CD4-positive, alpha-beta T cell treated with Interleukin-4 for 4 hours (primary cell): Measurements from ENCODE around the gene C9orf43.

Experiments used
- DNase-seq: peaks from one replicate; pipeline ENCODE4 v3.0.0-alpha.2; 2020

The C9orf43 gene

GRCh38 chr9:113468716-113469448, 58.3 kb downstream of the C9orf43 start:
- DNase-seq = no peak

- no peak for DNase-seq
Observed at GRCh38 chr9:113471143-113471542, 60.6 kb downstream of the C9orf43 start.

GRCh38 chr9:113471566-113471965, 61.0 kb downstream of the C9orf43 start:
- DNase-seq = no peak

- no peak for DNase-seq
Observed at GRCh38 chr9:113472199-113472598, 61.7 kb downstream of the C9orf43 start.

GRCh38 chr9:113474360-113475028, 63.9 kb downstream of the C9orf43 start:
- DNase-seq = no peak

- DNase-seq = no peak
Observed at GRCh38 chr9:113475031-113475430, 64.5 kb downstream of the C9orf43 start.

- DNase-seq = no peak
Observed at GRCh38 chr9:113475992-113476391, 65.4 kb downstream of the C9orf43 start.

GRCh38 chr9:113476511-113476916, 66.0 kb downstream of the C9orf43 start:
- DNase-seq = no peak

GRCh38 chr9:113477058-113477457, 66.5 kb downstream of the C9orf43 start:
- no peak for DNase-seq

- DNase-seq = no peak
Observed at GRCh38 chr9:113477661-113478060, 67.1 kb downstream of the C9orf43 start.

- peak; percentile 33 for DNase-seq
Observed at GRCh38 chr9:113479174-113479621, 68.7 kb downstream of the C9orf43 start.
